Endodermal cell (in vitro differentiated cells): ENCODE data around the gene CENPK. TPM values are rescaled to one million over a fixed set of nuclear protein-coding genes. Genes with fewer than 3 reads are reported as not detected.

Experiments
- DNase-seq: peaks from one replicate; pipeline ENCODE4 v3.0.0-alpha.2; 2017
- H3K27ac ChIP-seq: 2 replicates; pipeline ENCODE4 v1.5.1; 2013; ENCODE audit warnings: mild to moderate bottlenecking, low read depth, low read length, moderate library complexity
- H3K27me3 ChIP-seq: 2 replicates; pipeline ENCODE4 v1.6.1; 2013; ENCODE audit warnings: mild to moderate bottlenecking, low read length, moderate library complexity; ENCODE audit not compliant: insufficient read depth, control insufficient read depth, poor library complexity, severe bottlenecking
- H3K36me3 ChIP-seq: 2 replicates; pipeline ENCODE4 v1.7.0; 2013; ENCODE audit warnings: mild to moderate bottlenecking, low read length, moderate library complexity; ENCODE audit not compliant: control insufficient read depth, insufficient read depth
- H3K4me1 ChIP-seq: one replicate; pipeline ENCODE4 v1.7.0; 2013; ENCODE audit warnings: low read length; ENCODE audit not compliant: control insufficient read depth, insufficient read depth
- H3K4me3 ChIP-seq: 2 replicates; pipeline ENCODE4 v1.5.1; 2013; ENCODE audit warnings: mild to moderate bottlenecking, low read length, moderate library complexity
- H3K9ac ChIP-seq: 2 replicates; pipeline ENCODE4 v1.6.1; 2013; ENCODE audit warnings: mild to moderate bottlenecking, low read length, moderate library complexity; ENCODE audit not compliant: poor library complexity, severe bottlenecking; ENCODE audit errors: extremely low read depth
- H3K9me3 ChIP-seq: 2 replicates; pipeline ENCODE4 v1.6.1; 2013; ENCODE audit warnings: mild to moderate bottlenecking, low read length, moderate library complexity; ENCODE audit not compliant: control insufficient read depth
- H3K27ac Mint-ChIP-seq: 2 replicates; pipeline ENCODE4 v1.8.0; 2020; ENCODE audit warnings: mixed read lengths
- H3K27me3 Mint-ChIP-seq: 2 replicates; pipeline ENCODE4 v1.8.0; 2021; ENCODE audit warnings: mild to moderate bottlenecking, mixed read lengths; ENCODE audit not compliant: insufficient read depth
- H3K36me3 Mint-ChIP-seq: 2 replicates; pipeline ENCODE4 v1.8.0; 2020; ENCODE audit warnings: low read depth, mixed read lengths
- H3K4me1 Mint-ChIP-seq: 2 replicates; pipeline ENCODE4 v1.8.0; 2020; ENCODE audit warnings: mixed read lengths
- H3K4me3 Mint-ChIP-seq: 2 replicates; pipeline ENCODE4 v1.8.0; 2020; ENCODE audit warnings: mild to moderate bottlenecking, moderate library complexity, mixed read lengths
- H3K9me3 Mint-ChIP-seq: 2 replicates; pipeline ENCODE4 v1.8.0; 2020; ENCODE audit warnings: mild to moderate bottlenecking, mixed read lengths
- WGBS, 2 experiments: methylation state at CpG; one replicate each; pipeline versions ENCODE4 v1.1.5 to v1.1.7; 2013; ENCODE audit warnings: missing lambda C conversion rate in 2 of 2, mixed read lengths in 1 of 2; ENCODE audit not compliant: insufficient coverage in 1 of 2, insufficient read length in 1 of 2; 5-methylcytosine and 5-hydroxymethylcytosine counted together
- total RNA-seq, 2 donors: library from RNA; stranded (reverse); fragmentation: NEBNext Ultra II Directional in 1 of 2; extraction: Animal tissue kit (Norgen Biotek cat#: 25700) in 1 of 2; gene quantifications; 2 replicates in 1 of 2; 3 replicates in 1 of 2; pipeline ENCODE4 v1.2.1, GENCODE V29; 2021
- TF ChIP-seq, protein P1 (sequence below): fragments of 200-600 bp; sonication (generic); conservative IDR thresholded peaks from 2 replicates; pipeline ENCODE4 v1.5.0; 2021; ENCODE audit warnings: antibody characterized with exemption, mild to moderate bottlenecking

Gene CENPK
- total RNA-seq, 2 donors from 2014 or later: 49.9 to 66.7 TPM

DNA sequence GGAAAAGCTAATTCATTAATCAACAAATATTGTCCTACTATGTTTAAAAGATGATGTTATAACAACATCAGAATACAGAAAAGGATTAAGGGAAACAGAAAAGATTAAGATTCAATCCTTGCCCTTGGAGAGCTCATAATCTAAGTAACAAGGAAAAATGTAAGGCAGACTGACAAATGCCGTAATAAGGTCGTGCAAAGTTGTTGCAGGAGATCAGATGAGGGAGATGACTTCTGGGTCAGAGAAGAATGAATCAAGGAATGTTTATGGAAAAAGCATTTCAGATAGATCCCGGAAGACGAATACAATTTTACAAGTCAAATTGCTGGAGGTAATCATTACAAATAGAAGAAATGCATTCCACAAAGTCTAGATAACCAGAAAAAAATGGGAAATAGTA lies 87.6 kb downstream of the CENPK start:
- H3K4me3 Mint-ChIP-seq: no peak overlapping the region
- Histone ChIP-seq H3K9me3 (no peaks in the 10 kb centered on the region), H3K4me1 (no peaks in the 10 kb centered on the region), H3K4me3 (no peak overlapping the region), H3K27me3 (peaks cover 5% of the 10 kb centered on the region), H3K27ac (no peak overlapping the region), H3K36me3 (no peaks in the 10 kb centered on the region), H3K9ac (no peak overlapping the region)
- no peak overlapping the region for H3K27ac Mint-ChIP-seq
- H3K9me3 Mint-ChIP-seq: no peaks in the 10 kb centered on the region
- H3K36me3 Mint-ChIP-seq: no peaks in the 10 kb centered on the region
- TF ChIP-seq, protein P1, sequence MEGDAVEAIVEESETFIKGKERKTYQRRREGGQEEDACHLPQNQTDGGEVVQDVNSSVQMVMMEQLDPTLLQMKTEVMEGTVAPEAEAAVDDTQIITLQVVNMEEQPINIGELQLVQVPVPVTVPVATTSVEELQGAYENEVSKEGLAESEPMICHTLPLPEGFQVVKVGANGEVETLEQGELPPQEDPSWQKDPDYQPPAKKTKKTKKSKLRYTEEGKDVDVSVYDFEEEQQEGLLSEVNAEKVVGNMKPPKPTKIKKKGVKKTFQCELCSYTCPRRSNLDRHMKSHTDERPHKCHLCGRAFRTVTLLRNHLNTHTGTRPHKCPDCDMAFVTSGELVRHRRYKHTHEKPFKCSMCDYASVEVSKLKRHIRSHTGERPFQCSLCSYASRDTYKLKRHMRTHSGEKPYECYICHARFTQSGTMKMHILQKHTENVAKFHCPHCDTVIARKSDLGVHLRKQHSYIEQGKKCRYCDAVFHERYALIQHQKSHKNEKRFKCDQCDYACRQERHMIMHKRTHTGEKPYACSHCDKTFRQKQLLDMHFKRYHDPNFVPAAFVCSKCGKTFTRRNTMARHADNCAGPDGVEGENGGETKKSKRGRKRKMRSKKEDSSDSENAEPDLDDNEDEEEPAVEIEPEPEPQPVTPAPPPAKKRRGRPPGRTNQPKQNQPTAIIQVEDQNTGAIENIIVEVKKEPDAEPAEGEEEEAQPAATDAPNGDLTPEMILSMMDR: no peak
- no peak for DNase-seq
- H3K27me3 Mint-ChIP-seq: no peaks in the 10 kb centered on the region
- no peaks in the 10 kb centered on the region for H3K4me1 Mint-ChIP-seq
- WGBS, 2 experiments: 87 to 96% methylated on average over 2 to 3 of the region's 4 CpGs

DNA sequence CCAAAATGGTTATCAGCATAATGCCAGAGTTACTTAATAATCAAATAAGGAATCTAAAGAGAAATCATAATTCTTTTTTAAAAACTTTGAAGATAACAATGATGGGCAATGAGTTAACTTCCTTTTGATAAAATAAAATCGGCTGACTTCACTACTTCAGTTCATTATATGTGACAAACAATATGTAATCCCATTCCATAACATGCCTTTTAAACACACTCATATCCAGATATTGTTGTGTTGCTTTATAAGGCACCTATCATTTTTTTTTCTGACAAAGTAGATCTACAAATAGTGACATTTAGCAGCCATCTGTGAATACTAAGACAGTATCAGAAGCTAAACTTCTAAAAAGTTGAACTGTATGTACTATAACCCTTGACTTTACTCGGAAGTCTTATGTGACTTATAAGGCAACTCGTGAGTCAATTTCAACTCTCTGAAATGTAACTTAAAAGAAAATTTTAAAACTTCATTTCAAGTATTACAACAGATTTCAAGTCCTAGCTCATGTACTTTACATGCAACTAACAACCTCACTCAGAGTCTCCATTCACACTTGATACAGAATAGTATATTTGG lies 88.7 kb downstream of the CENPK start:
- no peak for DNase-seq
- 85 to 92% methylated on average over 2 to 3 of the region's 3 CpGs for WGBS, 2 experiments
- Histone ChIP-seq H3K9ac (no peak overlapping the region), H3K27ac (no peak overlapping the region), H3K9me3 (no peaks in the 10 kb centered on the region), H3K27me3 (no peaks in the 10 kb centered on the region), H3K4me3 (no peak overlapping the region), H3K36me3 (no peaks in the 10 kb centered on the region), H3K4me1 (no peaks in the 10 kb centered on the region)
- no peaks in the 10 kb centered on the region for H3K27me3 Mint-ChIP-seq
- H3K4me1 Mint-ChIP-seq: no peaks in the 10 kb centered on the region
- no peak overlapping the region for H3K27ac Mint-ChIP-seq
- H3K4me3 Mint-ChIP-seq: no peak overlapping the region
- no peaks in the 10 kb centered on the region for H3K36me3 Mint-ChIP-seq
- no peaks in the 10 kb centered on the region for H3K9me3 Mint-ChIP-seq
- TF ChIP-seq, protein P1: no peak

DNA sequence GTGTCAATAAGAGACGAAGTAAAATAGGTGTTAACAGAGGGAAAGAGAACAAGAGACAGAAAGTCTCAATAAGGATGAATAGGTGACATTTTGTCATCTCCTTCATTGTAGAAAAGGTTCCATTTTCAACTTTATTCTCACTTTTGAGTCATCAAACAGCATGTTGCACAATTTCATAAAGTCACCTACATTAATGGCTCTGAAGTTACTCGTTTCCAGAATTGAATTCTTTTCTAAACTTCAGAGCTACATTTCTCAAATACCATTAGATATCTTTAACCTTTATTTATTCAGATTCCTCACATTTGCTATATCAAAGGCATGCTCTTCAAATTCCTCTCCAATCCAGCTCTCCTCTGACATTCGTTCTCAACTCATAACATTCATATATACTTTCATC lies 94.3 kb downstream of the CENPK start:
- 89 to 93% methylated on average over 3 of the region's 3 CpGs for WGBS, 2 experiments
- no peaks in the 10 kb centered on the region for H3K9me3 Mint-ChIP-seq
- H3K36me3 Mint-ChIP-seq: no peaks in the 10 kb centered on the region
- Histone ChIP-seq H3K9me3 (no peaks in the 10 kb centered on the region), H3K36me3 (no peaks in the 10 kb centered on the region), H3K9ac (no peak overlapping the region), H3K27ac (no peak overlapping the region), H3K4me1 (no peaks in the 10 kb centered on the region), H3K4me3 (no peak overlapping the region), H3K27me3 (peaks cover 20% of the 10 kb centered on the region)
- no peak for DNase-seq
- H3K4me3 Mint-ChIP-seq: no peak overlapping the region
- TF ChIP-seq, protein P1: no peak
- no peak overlapping the region for H3K27ac Mint-ChIP-seq
- H3K4me1 Mint-ChIP-seq: no peaks in the 10 kb centered on the region
- H3K27me3 Mint-ChIP-seq: no peaks in the 10 kb centered on the region

Other genes starting within 250 kb of the CENPK start
- gene ADAMTS6, start 81.2 kb downstream of the CENPK start, total RNA-seq: 1 to 10 TPM; 2.8 to 4.3 TPM
- gene PPWD1, start 128 bp upstream of the CENPK start, total RNA-seq: 10 to 100 TPM; 47.0 to 48.6 TPM
- gene TRIM23, start 61.2 kb upstream of the CENPK start, total RNA-seq: 10 to 100 TPM; 13.5 to 17.5 TPM
- gene SHLD3, start 61.9 kb upstream of the CENPK start, total RNA-seq: 1 to 10 TPM; 2.9 to 3.6 TPM
- 10 to 100 TPM; 19.0 to 26.0 TPM for gene TRAPPC13, start 61.9 kb upstream of the CENPK start, total RNA-seq
- gene SGTB, start 158.9 kb upstream of the CENPK start, total RNA-seq: 10 to 100 TPM; 14.6 to 17.9 TPM
- 100 to 1,000 TPM; 110 to 136 TPM for gene NLN, start 159.0 kb upstream of the CENPK start, total RNA-seq